Effector memory CD4-positive, alpha-beta T cell (primary cell): Measurements from ENCODE around the gene SPRY2.

Source experiments
- DNase-seq, 3 donors: peaks; one replicate each; pipeline ENCODE4 v3.0.0-alpha.2; 2020
- H3K27ac ChIP-seq: 2 replicates; pipeline ENCODE4 v1.7.0; 2013; ENCODE audit warnings: mild to moderate bottlenecking, low read length, moderate library complexity; ENCODE audit not compliant: insufficient read depth, poor library complexity, severe bottlenecking
- H3K27me3 ChIP-seq: replicated peaks from 2 replicates; pipeline ENCODE4 v1.7.0; 2013; ENCODE audit warnings: mild to moderate bottlenecking, low read length; ENCODE audit not compliant: insufficient read depth, control insufficient read depth, poor library complexity, severe bottlenecking
- H3K36me3 ChIP-seq: 2 replicates; pipeline ENCODE4 v1.7.0; 2013; ENCODE audit warnings: mild to moderate bottlenecking, low read length, moderate library complexity; ENCODE audit not compliant: control insufficient read depth, insufficient read depth
- H3K4me1 ChIP-seq: 2 replicates; pipeline ENCODE4 v1.7.0; 2013; ENCODE audit warnings: low read length, mild to moderate bottlenecking; ENCODE audit not compliant: control insufficient read depth, insufficient read depth, poor library complexity, severe bottlenecking
- H3K4me3 ChIP-seq: 2 replicates; pipeline ENCODE4 v1.7.0; 2013; ENCODE audit warnings: low read length, low read depth, mild to moderate bottlenecking; ENCODE audit not compliant: insufficient read depth, poor library complexity, severe bottlenecking
- H3K9me3 ChIP-seq: 2 replicates; pipeline ENCODE4 v1.7.0; 2013; ENCODE audit warnings: mild to moderate bottlenecking, low read length, moderate library complexity; ENCODE audit not compliant: control insufficient read depth

SPRY2 gene

GRCh38 chr13:80374901-80375300, 34.0 kb upstream of the SPRY2 start:
- no peaks in the 10 kb centered on the region for H3K9me3 ChIP-seq
- H3K4me1 ChIP-seq: no peaks in the 10 kb centered on the region
- H3K36me3 ChIP-seq: no peaks in the 10 kb centered on the region
- no peak for DNase-seq
- no peak overlapping the region for H3K27ac ChIP-seq
- no peak overlapping the region for H3K4me3 ChIP-seq
- no peaks in the 10 kb centered on the region for H3K27me3 ChIP-seq

GRCh38 chr13:80374444-80374843, 33.5 kb upstream of the SPRY2 start:
- no peak overlapping the region for H3K4me3 ChIP-seq
- H3K27me3 ChIP-seq: no peaks in the 10 kb centered on the region
- no peak overlapping the region for H3K27ac ChIP-seq
- no peak for DNase-seq
- no peaks in the 10 kb centered on the region for H3K36me3 ChIP-seq
- no peaks in the 10 kb centered on the region for H3K9me3 ChIP-seq
- no peaks in the 10 kb centered on the region for H3K4me1 ChIP-seq

GRCh38 chr13:80371840-80372509, 31.0 kb upstream of the SPRY2 start:
- no peak overlapping the region for H3K4me3 ChIP-seq
- no peak overlapping the region for H3K27ac ChIP-seq
- H3K27me3 ChIP-seq: no peaks in the 10 kb centered on the region
- no peak for DNase-seq
- H3K36me3 ChIP-seq: no peaks in the 10 kb centered on the region
- no peaks in the 10 kb centered on the region for H3K4me1 ChIP-seq
- no peaks in the 10 kb centered on the region for H3K9me3 ChIP-seq

- Histone ChIP-seq H3K27ac (no peak overlapping the region), H3K27me3 (no peaks in the 10 kb centered on the region), H3K4me1 (no peaks in the 10 kb centered on the region), H3K4me3 (no peak overlapping the region), H3K36me3 (no peaks in the 10 kb centered on the region), H3K9me3 (no peaks in the 10 kb centered on the region)
- DNase-seq: no peak
These were observed 26.5 kb upstream of the SPRY2 start for GRCh38 chr13:80367473-80367872.

GRCh38 chr13:80363890-80364503, 23.1 kb upstream of the SPRY2 start:
- Histone ChIP-seq H3K27ac (no peak overlapping the region), H3K36me3 (no peaks in the 10 kb centered on the region), H3K9me3 (no peaks in the 10 kb centered on the region), H3K27me3 (no peaks in the 10 kb centered on the region), H3K4me3 (no peak overlapping the region), H3K4me1 (no peaks in the 10 kb centered on the region)
- DNase-seq: no peak

GRCh38 chr13:80362481-80362880, 21.6 kb upstream of the SPRY2 start:
- Histone ChIP-seq H3K4me3 (no peak overlapping the region), H3K27me3 (no peaks in the 10 kb centered on the region), H3K9me3 (no peaks in the 10 kb centered on the region), H3K27ac (no peak overlapping the region), H3K4me1 (no peaks in the 10 kb centered on the region), H3K36me3 (no peaks in the 10 kb centered on the region)
- no peak for DNase-seq

- Histone ChIP-seq H3K4me3 (no peak overlapping the region), H3K9me3 (no peaks in the 10 kb centered on the region), H3K27me3 (no peaks in the 10 kb centered on the region), H3K36me3 (no peaks in the 10 kb centered on the region), H3K27ac (no peak overlapping the region), H3K4me1 (no peaks in the 10 kb centered on the region)
- DNase-seq: no peak
These were observed 21.0 kb upstream of the SPRY2 start for GRCh38 chr13:80361883-80362327.

GRCh38 chr13:80361298-80361697, 20.4 kb upstream of the SPRY2 start:
- Histone ChIP-seq H3K27ac (no peak overlapping the region), H3K4me1 (no peaks in the 10 kb centered on the region), H3K4me3 (no peak overlapping the region), H3K9me3 (no peaks in the 10 kb centered on the region), H3K36me3 (no peaks in the 10 kb centered on the region), H3K27me3 (no peaks in the 10 kb centered on the region)
- no peak for DNase-seq

- Histone ChIP-seq H3K27ac (no peak overlapping the region), H3K4me3 (no peak overlapping the region), H3K9me3 (no peaks in the 10 kb centered on the region), H3K36me3 (no peaks in the 10 kb centered on the region), H3K4me1 (no peaks in the 10 kb centered on the region), H3K27me3 (no peaks in the 10 kb centered on the region)
- no peak for DNase-seq
These were observed 19.5 kb upstream of the SPRY2 start for GRCh38 chr13:80360453-80360800.

GRCh38 chr13:80359778-80360452, 19.0 kb upstream of the SPRY2 start:
- Histone ChIP-seq H3K4me1 (no peaks in the 10 kb centered on the region), H3K9me3 (no peaks in the 10 kb centered on the region), H3K4me3 (no peak overlapping the region), H3K27ac (no peak overlapping the region), H3K27me3 (no peaks in the 10 kb centered on the region), H3K36me3 (no peaks in the 10 kb centered on the region)
- no peak for DNase-seq
